ENCODE measurements around the gene NLGN1.

- TF ChIP-seq CEBPB (IDR thresholded peaks at IDR 0.05; ENCODE audit: low read depth, low read length) (no peak), SIN3A (conservative IDR thresholded peaks at IDR 0.05 in 1 of 2, IDR thresholded peaks at IDR 0.05 in 1 of 2; ENCODE audit: low read depth in 1 of 2, low read length in 2 of 2) (no peak), EZH2 (IDR thresholded peaks at IDR 0.05; ENCODE audit: low read depth, low read length, severe bottlenecking) (no peak), SP1 (IDR thresholded peaks at IDR 0.05; ENCODE audit: low read depth, low read length) (no peak), RNF2 (IDR thresholded peaks at IDR 0.05; ENCODE audit: borderline replicate concordance, low read depth, low read length, missing control alignments, poor library complexity, severe bottlenecking) (no peak), ZNF274 (IDR thresholded peaks at IDR 0.05; ENCODE audit: borderline replicate concordance, extremely low read depth, low read length) (no peak)
These were observed 65.7 kb downstream of the NLGN1 start for GRCh38 chr3:173463250-173463649.
